Left ventricle myocardium superior (tissue), 1 donor: ENCODE data around the gene TNRC6A. TPM values are rescaled to one million over a fixed set of nuclear protein-coding genes. Genes with fewer than 3 reads are reported as not detected.
A peak's percentile ranks its signal among the peaks of the same experiment; 100 is the strongest.
"Not testable (repeated sequence)": the region's sequence is repeated elsewhere in the genome, so short reads cannot be mapped to it uniquely, and the experiment has no call there.

Experiments
- ATAC-seq: fragments of 200-7000 bp; cut with Tn5 transposase; one replicate; pipeline ENCODE4 v1.9.1; 2020; ENCODE audit warnings: mild to moderate bottlenecking, moderate library complexity
- DNase-seq: peaks from one replicate; pipeline ENCODE4 v3.0.0-alpha.2; 2020
- intact Hi-C: fragments of 100-400 bp; cut with micrococcal nuclease; formaldehyde crosslinking; loops from one replicate; pipeline ENCODE4 v1.11.0; 2022
- total RNA-seq: library from RNA; stranded (reverse); fragmentation: NEBNext Ultra II Directional; extraction: Animal tissue kit (Norgen Biotek cat#: 25700); gene quantifications from one replicate; pipeline ENCODE4 v1.2.1, GENCODE V29; 2021
- donor health status: DM: no; HTN: yes; CAD: no; lungs with severe emphysema.

TNRC6A gene
- total RNA-seq, 1 donor from 2014 or later = 37.0 TPM

DNA sequence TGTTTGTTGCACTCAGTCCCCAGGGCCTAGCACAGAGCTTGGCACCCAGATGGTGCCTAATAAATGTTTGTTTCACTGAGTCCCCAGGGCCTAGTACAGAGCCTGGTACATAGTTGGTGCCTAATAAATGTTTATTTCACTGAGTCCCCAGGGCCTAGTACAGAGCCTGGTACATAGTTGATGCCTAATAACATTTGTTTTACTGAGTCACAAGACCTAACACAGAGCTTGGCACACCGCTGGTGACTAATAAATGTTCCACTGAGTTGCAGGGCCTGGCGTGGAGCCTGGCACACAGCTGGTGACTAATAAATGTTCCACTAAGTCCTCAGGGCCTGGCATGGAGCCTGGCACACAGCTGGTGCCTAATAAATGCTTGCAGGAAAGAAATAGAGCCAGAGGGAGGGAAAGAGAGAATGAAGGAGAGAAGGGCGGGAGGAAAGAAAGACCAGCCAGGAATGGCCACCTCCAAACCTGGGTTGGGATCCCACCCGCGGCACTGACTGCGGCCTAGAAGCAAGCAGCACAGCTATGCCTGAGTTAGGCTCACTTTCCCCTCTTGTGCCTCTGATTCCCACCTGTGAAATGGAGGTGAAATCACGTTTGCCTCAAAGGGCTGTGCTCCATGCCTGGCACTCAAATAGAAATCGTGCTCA lies 123.8 kb downstream of the TNRC6A start:
- DNase-seq (no peak), ATAC-seq (no peak)
- intact Hi-C loops = no loop called here

DNA sequence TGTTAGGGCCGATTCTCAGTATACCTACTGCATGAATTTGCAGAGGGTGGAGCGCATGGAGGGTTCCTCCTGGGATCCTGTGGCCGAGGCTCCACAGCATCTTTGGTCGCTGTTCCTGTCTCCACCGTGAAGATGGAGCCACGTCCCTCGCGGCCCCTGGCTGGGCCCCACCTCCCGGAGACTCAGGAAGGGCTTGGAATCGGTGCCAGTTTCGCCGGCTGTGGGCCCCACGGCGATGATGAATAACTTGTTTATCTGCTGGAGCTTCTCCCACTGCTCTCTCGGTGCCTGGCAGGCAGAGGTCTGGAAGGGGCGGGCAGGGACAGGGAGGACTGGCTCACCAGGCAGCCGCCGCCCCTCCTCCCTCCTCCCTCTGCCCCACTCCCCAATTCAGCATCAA lies 124.4 kb downstream of the TNRC6A start:
- ATAC-seq (peak; percentile 69), DNase-seq (peak; percentile 52)
- intact Hi-C loops = no loop called here

DNA sequence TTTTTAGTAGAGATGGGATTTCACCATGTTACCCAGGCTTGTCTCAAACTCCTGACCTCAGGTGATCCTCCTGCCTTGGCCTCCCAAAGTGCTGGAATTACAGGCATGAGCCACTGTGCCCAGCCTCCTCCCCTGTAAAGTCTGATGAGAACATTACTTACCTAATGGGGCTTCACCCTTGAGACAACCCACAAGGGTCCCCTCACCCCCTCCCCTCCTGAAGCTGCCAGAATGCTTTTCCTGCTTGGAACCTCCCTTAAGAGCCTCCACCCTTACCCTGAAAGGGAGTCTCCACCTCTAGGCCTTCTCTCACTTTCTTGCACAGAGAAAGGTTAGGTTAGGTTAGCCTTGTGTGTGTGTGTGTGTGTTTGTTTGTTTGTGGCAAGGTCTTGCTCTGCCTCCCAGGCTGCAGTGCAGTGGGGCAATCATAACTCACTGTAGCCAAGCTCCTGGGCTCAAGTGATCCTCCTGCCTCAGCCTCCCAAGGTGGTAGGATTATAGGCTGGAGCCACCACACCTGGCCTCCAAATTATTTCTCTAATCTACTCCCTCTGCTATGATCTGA lies 125.2 kb downstream of the TNRC6A start:
- DNase-seq (no peak), ATAC-seq (no peak)
- intact Hi-C loops = no loop called here

DNA sequence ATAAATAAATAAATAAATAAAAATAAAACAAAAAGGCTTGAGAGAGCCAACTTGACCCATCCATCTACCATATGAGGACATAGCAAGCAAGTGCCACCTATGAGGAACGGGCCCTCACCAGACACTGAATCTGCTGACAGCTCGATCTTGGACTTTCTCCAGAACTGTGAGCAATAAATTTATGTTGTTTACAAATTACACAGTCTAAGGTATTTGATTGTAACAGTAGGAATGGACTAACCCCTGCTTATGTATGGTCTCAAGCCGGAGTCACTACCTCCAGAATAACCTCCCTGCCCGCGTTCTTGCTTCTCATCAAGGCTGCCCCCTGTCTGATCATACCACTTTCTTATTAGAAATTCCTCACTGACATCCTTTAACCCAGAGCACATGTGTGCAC lies 126.2 kb downstream of the TNRC6A start:
- intact Hi-C loops = no loop called here
- no peak for DNase-seq
- ATAC-seq = no peak

DNA sequence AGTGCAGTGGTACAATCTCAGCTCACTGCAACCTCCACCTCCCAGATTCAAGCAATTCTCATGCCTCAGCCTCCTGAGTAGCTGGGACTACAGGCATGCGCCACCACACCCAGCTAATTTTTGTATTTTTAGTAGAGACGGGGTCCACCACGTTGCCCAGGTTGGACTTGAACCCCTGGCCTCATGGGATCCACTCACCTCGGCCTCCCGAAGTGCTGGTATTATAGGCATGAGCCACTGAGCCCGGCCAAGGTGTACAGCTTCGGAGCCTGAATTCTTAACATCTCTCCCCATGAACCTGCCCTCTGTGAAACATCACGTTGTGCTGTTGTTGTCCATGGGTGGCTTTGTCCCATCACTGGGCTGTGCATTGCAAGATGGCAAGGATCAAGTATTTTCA lies 127.4 kb downstream of the TNRC6A start:
- DNase-seq, intact Hi-C loops, ATAC-seq: not testable (repeated sequence)

DNA sequence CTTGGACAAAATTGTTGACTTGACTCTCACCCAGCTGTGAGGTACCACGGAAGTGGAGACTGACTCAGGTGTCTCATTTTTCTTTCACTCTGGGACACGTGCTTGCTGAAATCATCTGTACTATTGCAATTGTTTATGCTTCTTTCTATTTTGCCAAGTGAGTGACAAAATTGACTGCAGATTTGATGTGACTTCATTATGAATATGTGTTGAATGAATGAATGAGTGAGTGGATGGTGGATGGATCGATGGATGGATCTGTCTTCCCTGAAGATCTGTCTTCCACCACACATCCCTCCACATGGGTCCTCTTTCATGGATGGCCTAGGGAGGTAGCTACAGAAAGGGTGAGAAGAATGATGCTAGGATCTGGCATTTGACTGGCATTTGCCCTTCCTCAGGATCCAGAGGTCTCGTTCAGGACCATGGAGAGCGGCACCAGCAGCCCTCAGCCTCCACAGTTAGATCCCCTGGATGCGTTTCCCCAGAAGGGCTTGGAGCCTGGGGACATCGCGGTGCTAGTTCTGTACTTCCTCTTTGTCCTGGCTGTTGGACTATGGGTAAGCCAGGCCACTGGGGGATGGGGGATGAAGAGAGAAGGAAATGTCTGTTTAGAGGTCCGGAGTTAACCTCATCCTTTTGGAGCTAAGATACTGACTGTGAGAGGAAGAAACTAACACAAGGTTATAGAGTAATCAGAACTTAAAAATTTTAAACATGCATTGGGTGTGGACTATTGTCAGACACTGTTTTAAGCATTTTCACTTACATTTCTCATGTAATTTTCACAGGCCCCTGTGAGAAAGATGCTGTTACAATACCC lies 129.0 kb downstream of the TNRC6A start:
- ATAC-seq (peak; percentile 58), DNase-seq (peak; percentile 68)
- intact Hi-C loops = no loop called here

DNA sequence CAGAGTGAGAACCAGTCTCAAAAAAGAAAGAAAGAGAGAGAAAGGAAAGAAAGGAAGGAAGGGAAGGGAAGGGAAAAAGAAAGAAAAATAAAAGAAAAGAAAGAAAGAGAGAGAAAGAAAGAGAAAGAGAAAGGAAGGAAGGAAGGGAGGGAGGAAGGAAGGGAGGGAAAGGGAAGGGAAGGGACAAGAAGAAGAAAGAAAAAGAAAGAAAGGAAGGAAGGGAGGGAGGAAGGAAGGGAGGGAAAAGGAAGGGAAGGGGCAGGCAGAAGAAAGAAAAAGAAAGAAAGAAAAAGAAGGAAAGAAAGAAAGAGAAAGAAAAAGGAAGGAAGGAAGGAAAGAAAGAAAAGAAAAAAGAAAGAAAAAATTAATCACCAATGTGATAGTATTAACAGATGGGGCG lies 132.0 kb downstream of the TNRC6A start:
- intact Hi-C loops = no loop called here
- ATAC-seq = no peak
- DNase-seq = no peak

DNA sequence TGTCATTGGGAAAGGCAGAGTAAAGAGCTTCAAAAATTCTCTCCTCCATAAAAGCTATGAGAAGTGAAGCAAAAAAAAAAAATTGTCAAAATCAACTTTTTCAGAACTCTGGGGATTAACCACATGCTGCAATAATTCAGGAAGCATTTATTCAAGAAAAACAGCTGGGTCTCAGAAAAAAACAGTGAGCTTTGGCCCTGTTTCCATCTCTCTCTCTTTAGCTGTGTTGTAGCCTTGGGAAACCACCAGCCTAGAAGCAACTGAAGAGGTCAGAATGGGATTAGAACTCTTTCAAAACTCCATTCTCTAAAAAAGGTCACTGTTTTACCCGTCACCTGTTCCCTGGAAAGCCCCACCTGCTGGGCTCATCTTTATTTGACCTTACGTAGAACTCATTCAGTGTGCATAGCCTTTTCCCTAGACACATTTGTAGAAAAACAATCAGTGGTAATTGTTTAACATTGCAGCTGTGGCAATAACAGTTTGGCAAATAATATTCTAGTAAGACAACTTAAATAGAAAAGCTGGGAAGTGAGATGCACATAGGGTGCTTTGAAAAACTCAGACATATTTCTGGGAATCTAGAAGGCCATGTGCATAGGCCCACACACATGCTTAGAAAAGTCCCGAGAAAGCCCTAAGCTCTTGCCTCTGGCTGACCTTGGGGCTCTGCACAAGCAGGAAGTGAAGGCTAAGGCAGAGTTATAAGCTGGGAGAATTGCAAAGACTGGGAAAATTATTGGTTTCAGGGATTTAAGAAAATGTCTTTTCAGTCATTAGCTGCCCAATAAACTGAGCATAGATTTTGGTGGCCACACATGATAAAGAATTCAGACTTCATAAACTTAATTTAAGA lies 134.4 kb downstream of the TNRC6A start:
- intact Hi-C loops = no loop called here
- ATAC-seq (no peak), DNase-seq (no peak)

DNA sequence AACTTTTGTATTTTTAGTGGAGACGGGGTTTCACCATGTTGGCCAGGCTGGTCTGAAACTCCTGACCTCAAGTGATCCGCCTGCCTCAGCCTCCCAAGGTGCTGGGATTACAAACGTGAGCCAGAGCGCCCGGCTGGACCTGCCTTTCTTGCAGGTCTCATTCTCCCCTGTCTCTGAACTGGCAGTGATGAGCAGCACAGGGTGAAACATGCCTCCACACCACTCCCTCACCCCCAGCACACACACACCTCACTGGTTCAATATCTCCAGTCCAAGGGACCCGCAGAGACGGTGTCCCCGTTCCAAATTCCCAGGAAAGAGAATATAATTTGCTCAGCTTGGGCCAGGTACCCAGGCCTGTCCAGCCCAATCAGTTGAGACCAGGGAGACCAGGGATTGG lies 139.6 kb downstream of the TNRC6A start:
- ATAC-seq = no peak
- intact Hi-C loops = no loop called here
- DNase-seq = no peak

DNA sequence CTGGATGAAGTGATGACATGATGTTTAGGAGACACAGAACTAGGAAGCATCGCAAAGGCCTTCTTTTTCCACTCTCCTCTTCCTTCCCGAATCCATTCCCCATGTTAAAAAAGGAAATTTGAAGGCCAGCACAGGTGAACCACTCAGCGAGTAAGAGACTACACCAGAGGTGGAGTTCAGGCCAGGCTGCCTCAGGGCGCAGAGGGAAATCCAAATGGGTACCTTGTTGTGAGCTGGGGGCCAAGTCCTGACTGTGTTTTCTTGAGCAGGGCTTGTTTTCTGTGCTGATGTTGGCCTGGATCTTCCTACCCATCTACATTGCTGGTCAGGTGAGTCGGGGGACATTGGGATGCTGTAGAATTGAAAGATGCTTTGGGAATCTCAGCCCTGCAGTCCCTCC lies 142.4 kb downstream of the TNRC6A start:
- DNase-seq (no peak), ATAC-seq (no peak)
- intact Hi-C loops = no loop called here

DNA sequence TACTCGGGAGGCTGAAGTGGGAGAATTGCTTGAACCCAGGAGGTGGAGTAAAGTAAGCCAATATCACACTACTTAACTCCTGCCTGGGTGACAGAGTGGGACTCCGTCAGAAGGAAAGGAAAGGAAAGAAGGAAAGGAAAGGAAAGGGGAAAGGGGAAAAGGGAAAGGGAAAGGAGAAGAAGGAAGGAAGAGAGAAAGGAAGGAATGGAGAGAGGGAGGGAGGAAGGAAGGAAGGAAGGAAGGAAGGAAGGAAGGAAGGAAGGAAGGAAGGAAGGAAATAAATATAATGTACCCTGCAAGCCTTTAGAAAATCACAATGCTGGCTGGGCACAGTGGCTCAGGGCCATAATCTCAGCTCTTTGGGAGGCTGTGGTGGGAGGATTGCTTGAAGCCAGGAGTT lies 143.6 kb downstream of the TNRC6A start:
- ATAC-seq (no peak), DNase-seq (no peak)
- intact Hi-C loops = no loop called here

DNA sequence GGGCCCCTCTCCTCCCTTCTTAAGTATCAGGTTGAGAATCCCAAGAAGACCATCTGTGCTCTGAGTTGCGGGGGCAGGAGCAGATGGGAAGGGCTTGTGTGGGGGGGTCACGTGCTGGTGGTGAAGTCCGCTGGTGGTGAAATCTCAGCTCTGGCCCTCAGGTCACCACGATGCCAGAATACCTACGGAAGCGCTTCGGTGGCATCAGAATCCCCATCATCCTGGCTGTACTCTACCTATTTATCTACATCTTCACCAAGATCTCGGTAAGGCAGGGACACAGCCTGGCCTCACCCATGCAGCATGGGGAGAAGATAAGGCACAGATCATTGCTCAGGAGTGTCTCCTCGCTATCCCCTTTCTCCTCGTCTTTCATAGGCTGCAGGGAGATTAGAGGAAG lies 146.0 kb downstream of the TNRC6A start:
- ATAC-seq (no peak), DNase-seq (no peak)
- intact Hi-C loops = no loop called here

Other genes starting within 250 kb of the TNRC6A start
- gene RBBP6, start 190.1 kb upstream of the TNRC6A start, total RNA-seq = 26.4 TPM
- gene SLC5A11, start 116.3 kb downstream of the TNRC6A start, total RNA-seq = not detected